GM18909 (cell line): ENCODE data around the gene KLKB1.

ENCODE experiments used
- ATAC-seq: cut with Tn5 transposase; IDR thresholded peaks from one replicate; pipeline ENCODE4 v1.9.1; 2021; ENCODE audit warnings: mild to moderate bottlenecking; ENCODE audit not compliant: unreplicated experiment, poor library complexity

Gene KLKB1

DNA sequence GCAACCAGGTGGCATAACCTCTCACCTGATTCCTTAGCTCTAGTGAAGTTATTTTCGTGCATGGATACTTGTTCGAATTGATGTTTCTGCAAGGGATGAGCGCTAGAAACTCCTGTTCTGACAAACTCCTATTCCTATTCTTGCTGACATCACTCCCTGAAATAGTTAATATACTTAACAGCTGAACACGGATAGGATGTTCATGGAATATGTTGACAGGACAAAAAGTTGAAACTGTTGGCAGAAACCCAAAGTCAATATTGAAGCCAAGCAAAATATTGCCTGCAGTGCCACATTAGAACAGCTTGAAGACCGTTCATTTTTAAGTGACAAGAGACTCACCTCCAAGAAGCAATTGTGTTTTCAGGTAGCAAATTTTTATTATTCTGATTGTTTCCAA is at the start of gene KLKB1:
KLKB1 (plus strand) TSS at position 287 of the 400 bp plus-strand sequence. CDS start 689 bp downstream, outside the sequence.
- no peak for ATAC-seq

DNA sequence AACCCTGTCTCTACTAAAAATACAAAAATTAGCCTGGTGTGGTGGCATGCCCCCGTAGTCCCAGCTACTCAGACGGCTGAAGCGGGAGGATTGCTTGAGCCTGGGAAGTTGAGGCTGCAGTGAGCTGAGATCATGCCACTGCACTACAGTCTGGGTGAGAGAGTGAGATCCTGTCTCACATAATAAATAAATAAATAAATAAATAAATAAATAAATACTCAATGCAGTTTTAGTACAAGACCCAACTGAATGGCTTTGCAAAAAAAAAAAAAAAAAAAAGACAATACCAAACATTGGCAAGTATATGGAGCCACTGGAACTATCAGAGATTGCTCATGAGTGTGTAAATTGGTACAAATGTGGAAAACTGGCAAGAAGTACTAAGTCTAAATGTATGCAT is 39.2 kb upstream of the KLKB1 start:
- ATAC-seq = no peak

DNA sequence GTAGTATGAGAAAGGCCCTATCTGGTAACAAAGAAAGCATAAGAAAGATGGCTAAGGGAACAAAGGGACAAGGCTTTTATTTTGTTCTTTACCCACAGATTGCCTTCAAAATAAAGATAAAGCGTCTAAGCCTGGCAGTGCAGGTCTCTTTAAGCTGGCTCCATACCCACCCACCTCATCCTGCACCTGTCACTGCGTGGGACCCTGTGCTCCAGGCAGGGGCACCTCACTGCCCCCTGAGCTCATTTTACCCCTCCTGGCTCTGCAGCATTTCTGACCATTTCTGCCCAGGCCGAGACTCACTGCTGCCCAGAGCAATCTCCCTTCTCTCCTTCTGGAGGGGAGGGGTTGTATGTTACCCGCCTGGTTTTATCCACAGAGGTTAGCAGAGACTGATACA is 37.7 kb upstream of the KLKB1 start:
- no peak for ATAC-seq

- peak; percentile 40 for ATAC-seq
Measured at GRCh38 chr4:186190581-186191199, 36.6 kb upstream of the KLKB1 start.

DNA sequence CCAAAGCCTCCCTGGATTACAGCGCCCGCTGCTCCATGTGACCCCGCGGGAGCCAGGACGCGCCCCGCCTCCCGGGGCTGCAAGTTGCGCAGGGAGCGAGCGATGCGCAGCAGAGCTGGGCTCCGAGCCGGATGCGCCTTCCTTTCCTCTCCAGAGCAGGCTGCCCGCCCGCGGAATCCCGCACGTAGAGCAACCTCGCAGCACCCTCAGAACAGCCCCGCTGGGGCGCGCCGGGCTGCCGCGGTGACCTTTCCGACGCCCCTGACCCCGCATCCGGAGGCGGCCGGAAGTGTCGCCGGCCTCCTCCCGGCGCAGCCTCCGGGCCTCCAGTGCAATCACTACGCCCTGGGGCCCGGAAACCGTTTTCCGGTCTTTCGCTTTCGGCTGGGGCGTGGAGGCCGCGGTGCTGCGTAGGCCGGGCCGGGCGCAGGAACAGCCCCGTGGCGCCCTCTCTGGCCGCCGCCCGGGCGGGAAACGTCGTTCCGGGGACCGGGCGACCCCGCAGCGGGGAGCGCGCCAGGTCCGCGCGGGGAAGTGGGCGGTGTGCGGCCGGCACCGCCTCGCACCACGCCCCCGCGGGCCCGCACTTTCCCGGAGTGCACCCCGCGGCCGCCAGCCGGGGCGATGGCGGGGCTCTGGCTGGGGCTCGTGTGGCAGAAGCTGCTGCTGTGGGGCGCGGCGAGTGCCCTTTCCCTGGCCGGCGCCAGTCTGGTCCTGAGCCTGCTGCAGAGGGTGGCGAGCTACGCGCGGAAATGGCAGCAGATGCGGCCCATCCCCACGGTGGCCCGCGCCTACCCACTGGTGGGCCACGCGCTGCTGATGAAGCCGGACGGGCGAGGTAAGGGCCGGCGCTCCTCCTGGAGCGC is 35.9 kb upstream of the KLKB1 start, which contains the start of gene CYP4V2:
CYP4V2 (plus strand) TSS at position 368 of the 866 bp plus-strand sequence; CDS start at position 625, 257 bp downstream.
- peak; percentile 87 for ATAC-seq

DNA sequence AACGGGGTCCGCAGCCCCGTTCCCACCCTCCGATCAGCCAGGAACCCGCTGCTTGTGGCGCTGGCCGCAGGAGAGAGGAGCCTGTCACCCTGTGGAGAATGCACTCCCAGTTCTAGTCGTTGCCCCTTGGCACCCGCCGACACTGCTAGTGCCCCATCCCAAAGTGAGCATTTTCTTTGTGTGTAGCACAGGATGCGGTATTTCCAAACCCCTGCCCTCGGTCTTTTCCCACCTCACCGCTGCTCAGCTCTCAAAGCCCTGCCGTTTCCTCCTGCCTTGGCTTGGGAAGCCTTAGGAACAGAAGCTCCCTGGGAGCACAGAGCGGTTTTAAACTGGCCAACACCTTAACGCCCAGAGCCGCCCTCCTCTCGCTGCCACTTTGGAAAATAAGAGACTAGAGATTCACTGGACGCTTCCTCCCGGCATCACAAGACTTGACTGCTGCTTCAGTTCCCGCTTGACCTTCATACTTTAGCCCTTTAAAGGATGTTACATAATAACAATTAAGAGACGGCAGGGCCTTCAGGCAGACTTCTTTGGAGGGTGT is 35.2 kb upstream of the KLKB1 start:
- ATAC-seq = peak; percentile 1

DNA sequence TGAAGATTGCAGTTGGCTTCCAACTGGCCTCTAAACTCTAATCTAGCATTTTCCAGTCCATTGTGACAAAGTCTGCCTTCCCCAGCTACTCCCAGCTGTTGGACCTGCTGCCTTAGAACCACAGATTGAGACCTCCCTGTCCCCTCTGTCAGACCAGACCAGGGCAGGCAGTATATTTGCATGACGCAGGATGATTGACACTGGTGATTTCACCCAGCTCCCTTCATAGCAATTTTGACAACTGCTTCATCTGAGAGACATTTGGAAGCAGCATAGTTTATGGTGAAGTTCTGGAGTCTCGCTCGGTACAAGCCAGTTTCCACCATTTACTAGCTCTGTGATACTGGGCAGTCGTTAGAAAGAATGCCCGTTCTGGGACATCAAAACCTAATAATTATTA is 33.5 kb upstream of the KLKB1 start:
- no peak for ATAC-seq

GRCh38 chr4:186196063-186196462 is 31.2 kb upstream of the KLKB1 start:
- no peak for ATAC-seq

DNA sequence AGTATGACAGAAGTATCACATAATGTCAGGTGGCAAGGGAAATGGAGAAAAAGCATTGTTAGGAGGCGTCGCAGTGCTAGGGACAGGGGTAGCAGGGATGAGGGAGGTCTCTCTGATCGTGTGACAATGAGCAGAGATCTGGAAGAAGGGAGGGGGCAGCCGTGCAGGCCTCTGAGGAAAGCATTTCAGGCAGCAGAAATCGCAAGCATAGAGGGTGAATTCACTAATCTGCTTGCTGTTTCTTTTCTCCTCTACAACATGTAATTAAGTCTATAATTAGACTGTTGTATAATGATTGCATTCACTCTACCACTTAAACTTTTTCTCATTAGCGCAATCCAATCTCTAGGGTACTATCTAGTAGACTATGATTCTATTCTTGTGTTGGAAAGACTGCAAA is 26.8 kb upstream of the KLKB1 start:
- ATAC-seq = no peak

GRCh38 chr4:186201010-186201409 is 26.3 kb upstream of the KLKB1 start:
- ATAC-seq = no peak

GRCh38 chr4:186201535-186202230 is 25.6 kb upstream of the KLKB1 start:
- no peak for ATAC-seq

- no peak for ATAC-seq
Measured at GRCh38 chr4:186202490-186203140, 24.7 kb upstream of the KLKB1 start.

DNA sequence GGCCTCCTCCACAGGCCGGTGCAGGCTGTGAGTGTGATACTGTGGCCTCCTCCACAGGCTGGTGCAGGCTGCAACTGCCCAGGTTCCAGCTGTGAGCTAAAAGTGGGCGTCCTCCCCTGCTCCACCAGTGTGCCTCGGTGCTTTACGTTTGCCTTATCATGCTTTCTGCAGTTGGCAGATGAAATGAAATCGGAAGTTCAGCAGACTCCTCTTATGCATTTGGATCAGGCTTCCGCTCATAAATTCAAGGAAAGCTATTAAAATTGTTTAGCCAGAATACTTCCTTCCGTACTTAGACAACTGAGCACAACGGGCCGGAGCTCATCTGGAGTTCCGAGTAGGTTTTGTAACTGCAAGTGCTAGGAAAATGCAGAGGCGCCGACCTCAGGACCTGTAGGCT is 23.9 kb upstream of the KLKB1 start:
- ATAC-seq = no peak

DNA sequence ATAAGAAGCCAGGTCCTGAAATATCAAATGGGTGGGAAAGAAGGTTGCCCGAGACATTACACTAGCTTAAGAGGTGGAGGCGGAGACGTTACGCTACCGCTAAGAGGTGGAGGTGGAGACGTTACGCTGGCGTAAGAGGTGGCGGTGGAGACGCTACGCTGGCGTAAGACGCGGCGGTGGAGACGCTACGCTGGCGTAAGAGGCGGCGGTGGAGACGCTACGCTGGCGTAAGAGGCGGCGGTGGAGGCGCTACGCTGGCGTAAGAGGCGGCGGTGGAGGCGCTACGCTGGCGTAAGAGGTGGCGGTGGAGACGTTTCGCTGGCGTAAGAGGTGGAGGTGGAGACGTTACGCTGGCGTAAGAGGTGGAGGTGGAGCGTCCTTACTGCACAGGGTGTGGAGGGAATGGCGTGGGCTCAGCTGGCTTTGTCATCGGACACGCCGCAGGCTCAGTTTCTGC is 23.2 kb upstream of the KLKB1 start:
- ATAC-seq = no peak

- no peak for ATAC-seq
Measured at GRCh38 chr4:186204686-186205085, 22.6 kb upstream of the KLKB1 start.

DNA sequence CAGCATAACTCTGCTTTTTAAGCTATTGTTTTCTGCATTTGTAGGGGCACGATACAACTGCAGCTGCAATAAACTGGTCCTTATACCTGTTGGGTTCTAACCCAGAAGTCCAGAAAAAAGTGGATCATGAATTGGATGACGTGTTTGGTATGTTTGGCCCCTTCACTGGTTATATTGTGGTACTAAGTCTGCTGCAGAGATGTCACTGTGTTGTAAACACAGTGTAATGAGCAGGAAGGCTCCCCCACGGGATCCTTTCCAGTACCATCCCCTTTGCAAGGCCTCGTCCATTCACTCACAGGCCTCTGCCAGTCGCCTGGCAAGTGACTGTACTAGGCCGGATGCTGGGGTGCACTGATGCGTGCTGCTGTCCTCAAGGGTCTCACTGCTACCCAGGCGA is 22.2 kb upstream of the KLKB1 start:
- ATAC-seq = no peak

- ATAC-seq = no peak
Measured at GRCh38 chr4:186216465-186217024, 10.8 kb upstream of the KLKB1 start.

DNA sequence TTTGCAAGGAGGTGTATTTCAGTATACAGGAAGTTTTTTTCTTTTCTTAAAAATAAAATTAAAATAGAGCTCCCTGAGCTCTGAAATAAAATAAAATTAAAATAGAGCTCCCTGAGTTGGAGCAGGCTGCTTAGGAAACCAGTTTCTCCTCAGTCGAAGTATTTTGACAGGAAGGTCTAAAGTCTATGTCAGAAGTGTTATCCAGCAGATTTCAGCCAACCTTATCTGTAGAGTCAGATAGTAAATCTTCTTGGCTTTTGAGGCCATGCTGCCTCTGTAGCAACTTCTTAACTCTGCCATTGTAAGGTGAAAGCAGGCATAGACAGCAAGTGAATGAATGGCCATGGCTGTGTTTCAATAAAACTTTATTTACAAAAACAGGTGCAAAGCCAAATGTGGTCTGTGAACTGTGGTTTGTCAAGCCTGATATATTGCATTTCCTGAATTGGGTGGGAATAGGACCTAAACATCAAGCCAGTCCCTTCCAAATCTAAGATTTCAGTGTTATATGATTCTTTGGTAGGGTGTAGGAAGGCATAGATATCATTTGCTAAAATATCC is 9.5 kb upstream of the KLKB1 start:
- ATAC-seq = no peak

- no peak for ATAC-seq
Measured at GRCh38 chr4:186221624-186222023, 5.7 kb upstream of the KLKB1 start.

DNA sequence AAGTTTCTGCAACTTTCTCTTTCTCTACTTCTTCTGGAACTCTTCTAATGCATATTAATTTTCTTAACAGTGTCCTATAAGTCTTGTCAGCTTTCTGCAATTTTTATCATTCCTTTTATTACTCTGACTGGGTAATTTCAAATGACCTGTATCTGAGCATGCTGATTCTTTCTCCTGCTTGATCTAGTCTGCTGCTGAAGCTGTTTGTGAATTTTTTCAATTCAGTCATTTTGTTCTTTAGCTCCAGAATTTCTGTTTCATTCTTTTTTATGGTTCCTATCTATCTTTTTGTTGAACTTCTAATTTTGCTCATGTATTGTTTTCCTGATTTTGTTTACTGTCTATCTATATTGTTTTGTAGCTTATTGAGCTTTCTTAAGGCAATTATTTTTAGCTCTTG is 1.5 kb upstream of the KLKB1 start:
- ATAC-seq = no peak
